Fibroblast of upper back skin (primary cell): Measurements from ENCODE around the gene NSRP1.
"Not testable (repeated sequence)": the region's sequence is repeated elsewhere in the genome, so short reads cannot be mapped to it uniquely, and the experiment has no call there.

Source experiments
- DNase-seq: peaks from one replicate; pipeline ENCODE4 v3.0.0-alpha.2; 2013

NSRP1 gene

DNA sequence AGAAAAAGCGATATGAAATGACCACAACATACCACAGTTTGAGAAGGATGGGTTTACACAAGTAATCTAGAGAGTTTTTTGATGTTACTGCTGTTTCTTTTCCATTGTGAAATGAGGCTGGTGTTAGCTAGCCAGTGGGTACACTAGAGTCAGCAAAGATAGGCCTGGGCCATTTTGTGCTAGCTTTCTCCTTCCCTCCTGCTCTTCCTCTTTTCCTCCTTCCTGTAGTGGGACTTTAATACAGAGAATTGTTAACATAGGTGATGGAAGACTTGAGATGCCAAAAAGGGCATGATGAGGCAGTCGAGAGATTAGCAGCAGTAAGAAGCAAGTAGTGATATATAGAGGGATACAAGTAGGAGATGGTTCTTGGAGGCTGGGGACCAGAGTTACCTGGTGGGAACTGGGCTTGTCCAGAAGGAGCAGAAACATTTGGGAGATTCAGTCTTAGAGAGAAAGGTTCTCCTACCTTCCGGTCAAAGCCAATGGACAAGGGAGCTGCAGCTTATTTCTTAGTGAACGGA is 7.7 kb downstream of the NSRP1 start:
- DNase-seq = no peak

DNA sequence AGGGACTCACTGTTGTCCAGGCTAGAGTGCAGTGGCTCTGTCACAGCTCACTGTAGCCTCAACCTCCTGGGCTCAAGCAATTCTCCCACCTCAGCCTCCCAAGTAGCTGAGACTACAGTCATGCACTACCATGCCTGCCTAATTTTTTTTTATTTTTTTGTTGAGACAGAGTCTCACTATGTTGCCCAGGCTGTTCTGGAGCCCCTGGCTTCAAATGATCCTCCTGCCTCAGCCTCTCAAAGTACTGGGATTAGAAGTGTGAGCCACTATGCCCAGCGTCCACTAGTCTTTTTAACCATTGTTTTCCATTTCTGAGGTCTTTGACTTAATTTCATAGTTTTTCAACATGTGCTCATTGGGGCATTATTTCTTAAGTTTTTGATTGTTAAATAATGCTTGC is 13.5 kb downstream of the NSRP1 start:
- no peak for DNase-seq

DNA sequence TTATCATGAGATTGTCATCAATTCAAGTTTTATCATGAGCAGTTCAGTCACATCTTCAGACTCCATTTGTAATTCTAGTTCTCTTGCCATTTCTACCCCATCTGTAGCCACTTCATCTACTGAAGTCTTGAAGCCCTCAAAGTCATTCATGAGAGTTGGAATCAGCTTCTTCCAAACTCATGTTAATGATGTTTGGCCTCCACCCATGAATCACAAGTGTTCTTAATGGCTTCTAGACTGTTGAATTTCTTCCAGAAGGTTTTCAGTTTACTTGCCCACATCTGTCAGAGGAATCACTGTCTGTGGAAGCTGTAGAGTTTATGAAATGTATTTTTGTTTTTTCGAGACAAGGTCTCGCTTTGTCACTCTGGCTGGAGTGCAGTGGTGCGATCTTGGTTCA is 16.0 kb downstream of the NSRP1 start:
- DNase-seq = no peak

DNA sequence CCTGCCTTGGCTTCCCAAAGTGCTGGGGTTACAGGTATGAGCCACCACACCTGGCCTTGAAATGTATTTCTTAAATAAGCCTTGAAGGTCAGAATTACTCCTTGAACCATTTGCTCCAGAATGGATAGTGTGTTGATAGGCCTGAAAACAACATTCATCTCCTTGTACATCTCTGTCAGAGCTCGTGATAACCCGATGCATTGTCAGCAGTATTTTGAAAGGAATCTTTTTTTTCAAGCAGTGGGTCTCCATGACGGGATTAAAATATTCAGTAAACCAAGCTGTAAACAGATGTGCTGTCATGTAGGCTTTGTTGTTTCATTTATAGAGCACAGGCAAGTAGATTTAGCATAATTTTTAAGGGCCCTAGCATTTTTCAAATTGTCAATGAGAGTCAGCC is 16.6 kb downstream of the NSRP1 start:
- no peak for DNase-seq

DNA sequence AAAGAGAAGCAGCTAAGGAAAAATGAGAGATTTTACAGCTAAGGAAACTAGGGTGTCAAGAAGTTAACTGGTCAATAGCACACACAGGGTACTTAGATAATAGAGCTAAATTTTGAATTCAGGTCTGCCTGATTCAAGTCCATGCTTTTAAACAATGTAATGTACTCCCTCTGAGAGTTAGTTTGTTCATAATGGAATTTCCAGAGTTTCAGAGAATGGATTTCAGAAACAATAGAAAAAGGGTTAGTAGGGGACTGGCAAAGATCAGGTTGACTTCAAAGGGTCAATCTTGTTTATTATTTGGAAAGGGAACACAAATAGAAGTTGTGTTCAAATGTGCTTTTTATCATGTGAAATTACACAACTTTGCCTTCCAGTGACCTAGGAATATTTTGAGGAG is 17.9 kb downstream of the NSRP1 start:
- no peak for DNase-seq

DNA sequence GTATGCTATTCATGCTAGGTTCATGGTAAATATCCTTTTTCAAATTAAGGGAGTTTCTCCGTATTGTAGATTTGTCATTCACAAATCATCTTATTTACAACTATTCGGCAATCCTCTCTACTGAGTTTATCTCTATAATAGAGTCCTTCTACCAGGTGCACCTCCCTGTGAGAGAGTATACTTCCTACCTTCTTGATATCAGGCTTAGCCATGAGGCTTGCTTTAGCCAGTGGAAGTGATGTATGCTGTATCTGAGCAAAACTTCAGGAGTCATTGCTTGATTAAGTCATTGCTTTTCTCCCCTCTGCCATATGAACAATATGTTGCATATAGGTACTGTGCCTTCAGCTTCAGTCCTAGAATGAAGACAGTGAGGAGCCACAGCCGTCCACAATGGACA is 20.5 kb downstream of the NSRP1 start:
- no peak for DNase-seq

DNA sequence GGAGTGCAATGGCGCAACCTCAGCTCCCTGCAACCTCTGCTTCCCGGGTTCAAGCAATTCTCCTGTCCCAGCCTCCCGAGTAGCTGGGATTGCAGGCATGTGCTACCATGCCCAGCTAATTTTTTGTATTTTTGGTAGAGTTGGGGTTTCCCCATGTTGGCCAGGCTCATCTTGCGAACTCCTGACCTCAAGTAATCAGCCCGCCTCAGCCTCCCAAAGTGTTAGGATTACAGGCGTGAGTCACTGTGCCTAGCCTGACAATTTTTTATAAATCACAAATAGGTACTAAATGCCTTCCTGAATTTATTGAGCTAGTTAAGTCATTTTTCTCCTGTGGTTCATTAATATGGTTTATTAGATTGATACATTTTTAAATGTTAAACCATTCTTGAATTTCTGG is 31.2 kb downstream of the NSRP1 start:
- DNase-seq = not testable (repeated sequence)

DNA sequence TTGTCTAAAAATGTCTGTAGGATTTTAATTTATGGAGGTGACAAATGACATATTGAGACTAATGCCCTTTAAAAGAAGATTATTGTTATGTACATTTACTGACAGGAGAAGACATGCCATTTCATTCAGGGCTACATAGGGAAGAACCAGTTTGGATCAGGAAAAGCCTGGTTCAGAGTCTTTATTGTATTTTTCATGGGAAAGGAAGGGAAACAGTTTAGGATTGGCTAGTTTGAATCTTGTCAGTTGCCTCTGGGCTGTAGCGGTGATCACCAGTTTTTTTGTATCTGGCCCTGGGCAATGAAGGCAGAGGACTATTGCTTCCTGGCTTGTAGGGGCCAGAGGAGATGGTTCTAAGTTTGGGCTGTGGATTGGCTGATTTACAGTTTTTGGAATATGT is 31.8 kb downstream of the NSRP1 start:
- DNase-seq = no peak

DNA sequence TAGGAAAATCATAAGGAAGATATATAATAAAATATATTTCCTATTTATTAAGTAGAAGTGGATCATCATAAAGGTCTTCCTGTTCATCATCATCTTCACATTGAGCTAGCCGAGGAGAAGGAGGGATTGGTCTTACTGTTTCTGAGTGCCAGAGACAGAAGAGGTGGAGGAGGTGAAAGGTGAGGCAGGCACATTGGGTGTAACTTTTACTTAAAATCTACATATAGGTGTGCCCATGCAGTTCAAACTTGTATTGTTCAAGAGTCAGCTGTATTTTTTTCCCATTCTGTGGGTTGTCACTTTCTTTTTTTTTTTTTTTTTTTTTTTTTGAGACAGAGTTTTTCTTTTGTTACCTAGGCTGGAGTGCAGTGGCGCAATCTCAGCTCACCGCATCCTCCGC is 34.9 kb downstream of the NSRP1 start:
- no peak for DNase-seq

DNA sequence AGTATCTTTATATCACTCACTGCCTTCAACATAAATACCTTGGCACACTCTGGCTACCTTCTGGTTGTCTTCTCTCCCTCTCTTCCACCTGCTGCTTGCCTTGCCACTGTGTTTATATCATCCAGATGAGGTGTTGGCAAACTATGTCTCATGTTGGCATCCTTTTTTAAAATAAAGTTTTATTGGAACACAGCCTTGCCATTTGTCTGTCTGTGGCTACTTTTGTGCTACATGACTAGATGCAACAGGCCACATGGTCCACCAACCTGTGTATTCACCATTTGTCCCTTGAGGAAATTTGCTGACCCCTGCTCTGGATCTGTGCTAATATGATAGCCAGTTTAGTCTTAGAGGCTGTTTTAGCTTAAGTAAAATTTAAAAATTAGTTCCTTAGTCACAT is 36.8 kb downstream of the NSRP1 start:
- no peak for DNase-seq

DNA sequence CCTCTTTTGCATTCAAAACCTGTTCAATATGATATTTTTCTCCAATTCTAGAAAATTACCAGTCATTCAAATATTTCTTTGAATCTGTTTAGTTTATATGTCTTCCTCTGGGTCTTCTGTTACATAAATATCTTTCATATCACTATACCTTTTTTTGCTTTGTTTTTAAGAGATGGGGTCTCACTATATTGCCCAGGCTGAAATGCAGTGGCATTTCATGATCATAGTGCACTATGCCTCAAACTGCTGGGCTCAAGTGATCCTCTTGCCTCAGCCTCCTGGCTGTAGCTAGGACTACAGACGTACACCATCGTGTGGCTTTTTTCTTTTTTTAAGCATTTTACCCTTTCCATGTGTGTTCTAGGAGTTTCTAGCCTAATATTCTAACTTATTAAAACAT is 38.8 kb downstream of the NSRP1 start:
- DNase-seq = no peak

DNA sequence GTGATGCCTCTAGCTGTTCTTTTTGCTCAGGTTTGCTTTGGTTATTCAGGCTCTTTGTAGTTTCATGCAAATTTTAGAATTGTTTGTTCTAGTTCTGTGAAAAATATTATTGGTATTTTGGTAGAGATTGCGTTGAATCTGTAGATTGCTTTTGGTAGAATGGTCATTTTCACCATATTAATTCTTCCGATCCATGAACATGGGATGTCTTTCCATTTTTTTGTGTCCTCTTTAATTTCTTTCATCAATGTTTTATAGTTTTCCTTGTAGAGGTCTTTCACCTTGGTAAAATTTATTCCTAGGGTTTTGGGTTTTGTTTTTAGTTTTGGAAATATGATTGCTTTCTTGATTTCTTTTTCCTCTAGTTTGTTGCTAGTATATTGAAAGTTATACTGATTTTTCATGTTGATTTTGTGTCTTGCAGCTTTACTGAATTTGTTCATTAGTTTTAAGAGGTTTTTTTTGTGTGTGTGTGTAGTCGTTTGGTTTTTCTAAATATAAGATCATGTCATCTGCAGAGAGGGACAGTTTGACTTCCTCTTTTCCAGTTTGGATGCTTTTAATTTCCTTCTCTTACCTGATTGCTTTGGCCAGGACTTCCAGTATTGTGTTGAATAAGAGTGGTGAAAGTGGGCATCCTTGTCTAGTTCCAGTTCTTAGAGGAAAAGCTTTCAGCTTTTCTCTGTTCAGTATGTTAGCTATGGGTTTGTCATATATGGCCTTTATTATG is 42.4 kb downstream of the NSRP1 start:
- no peak for DNase-seq

DNA sequence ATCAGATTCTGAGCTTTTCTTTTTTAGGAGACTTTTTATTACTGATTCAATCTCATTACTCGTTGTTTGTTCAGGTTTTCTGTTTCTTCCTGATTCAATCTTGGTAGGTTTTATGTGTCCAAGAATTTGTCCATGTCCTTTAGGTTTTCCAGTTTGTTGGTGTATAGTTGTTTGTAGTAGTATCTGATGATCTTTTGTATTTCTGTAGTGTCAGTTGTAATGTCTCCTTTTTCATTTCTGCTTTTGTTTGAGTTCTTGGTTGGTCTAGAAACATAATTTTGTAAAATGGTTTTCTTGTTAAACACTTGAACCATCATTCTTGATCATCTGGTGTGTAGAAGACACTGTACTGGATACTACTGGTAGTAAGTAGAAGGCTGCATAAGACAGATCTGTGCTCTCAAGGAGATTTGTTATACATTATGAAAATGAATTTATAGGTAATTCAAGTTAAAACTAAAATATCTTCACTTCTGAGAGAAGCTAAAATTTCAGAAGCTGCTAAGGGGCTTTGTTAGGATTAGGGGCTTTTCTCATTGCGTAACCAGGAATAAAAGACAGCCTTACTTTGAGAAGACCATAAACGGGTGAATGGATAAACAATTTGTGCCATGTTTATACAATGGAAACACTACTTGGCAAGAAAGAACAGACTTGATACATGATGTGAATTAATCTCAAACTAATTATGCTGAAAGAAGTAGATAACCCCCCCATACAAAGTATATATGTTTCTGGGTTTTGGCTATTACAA is 44.0 kb downstream of the NSRP1 start:
- DNase-seq = no peak

DNA sequence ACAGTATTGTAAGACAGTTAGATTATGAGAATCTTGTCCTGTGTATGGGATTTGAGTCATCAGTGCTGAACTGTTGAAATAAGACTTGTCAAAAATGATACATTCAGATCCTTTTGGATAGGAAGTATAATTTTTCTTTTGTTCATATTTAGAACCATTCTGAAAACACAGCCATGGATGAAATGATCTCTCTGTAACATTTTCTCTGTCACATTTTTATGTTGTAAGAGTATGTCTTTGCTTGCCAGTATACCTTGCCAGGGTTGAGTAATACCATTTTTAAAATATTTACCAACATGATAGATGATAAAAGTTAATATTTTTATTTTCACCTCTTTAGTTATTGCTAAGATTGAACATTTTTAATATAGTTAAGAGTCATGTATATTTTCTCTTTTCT is 45.0 kb downstream of the NSRP1 start:
- DNase-seq = no peak

DNA sequence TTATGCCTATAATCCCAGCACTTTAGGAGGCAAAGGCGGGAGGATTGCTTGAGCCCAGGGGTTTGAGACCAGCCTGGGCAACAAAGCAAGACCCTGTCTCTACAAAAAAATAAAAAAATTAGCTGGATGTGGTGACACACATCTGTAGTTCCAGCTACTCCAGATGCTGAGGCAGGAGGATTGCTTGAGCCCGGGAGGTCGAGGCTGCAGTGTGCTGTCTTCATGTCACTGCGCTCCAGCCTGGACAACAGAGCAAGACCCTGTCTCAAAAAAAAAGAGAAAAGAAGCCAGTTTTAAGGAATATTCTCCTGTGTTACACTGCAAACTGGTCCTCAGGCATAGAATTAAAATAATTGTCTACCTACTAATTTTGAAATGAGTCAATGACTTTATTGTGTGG is 47.9 kb downstream of the NSRP1 start:
- DNase-seq = no peak

DNA sequence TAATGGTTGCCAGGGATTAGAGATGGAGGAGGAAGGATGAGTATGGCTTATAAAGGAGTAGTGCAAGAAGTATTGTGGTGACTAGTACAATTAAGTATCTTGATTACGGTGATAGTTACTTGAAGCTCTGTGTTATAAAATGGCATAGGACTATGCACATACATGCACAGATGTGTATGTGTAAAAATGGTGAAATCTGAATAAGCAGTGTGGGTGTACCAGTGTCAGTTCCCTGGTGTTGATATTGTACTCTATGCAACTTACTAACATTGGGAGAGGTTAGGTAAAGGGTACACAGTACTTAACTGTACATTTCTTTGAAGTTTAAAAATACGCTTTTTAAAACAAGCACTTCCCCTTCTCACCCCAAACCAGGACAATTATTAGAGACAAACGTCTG is 48.5 kb downstream of the NSRP1 start:
- DNase-seq = no peak

DNA sequence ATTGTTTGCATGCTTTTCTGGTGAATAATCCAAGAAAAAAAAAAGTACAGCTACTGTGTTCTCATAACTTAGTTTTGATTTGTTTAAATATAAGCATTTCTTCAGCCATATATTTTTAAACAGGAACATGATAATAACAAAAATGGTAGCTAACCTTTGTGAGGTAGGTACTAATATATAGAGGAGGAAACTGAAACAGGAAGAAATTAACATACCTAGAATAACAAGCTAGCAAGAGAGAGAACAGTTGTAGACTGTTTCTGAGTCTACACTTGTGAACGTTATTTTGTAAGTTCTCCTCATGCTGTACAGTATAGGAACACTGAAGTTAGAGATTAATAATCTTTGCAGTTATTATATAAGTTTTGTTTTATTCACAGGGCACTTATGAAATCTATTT is 49.3 kb downstream of the NSRP1 start:
- DNase-seq = no peak

DNA sequence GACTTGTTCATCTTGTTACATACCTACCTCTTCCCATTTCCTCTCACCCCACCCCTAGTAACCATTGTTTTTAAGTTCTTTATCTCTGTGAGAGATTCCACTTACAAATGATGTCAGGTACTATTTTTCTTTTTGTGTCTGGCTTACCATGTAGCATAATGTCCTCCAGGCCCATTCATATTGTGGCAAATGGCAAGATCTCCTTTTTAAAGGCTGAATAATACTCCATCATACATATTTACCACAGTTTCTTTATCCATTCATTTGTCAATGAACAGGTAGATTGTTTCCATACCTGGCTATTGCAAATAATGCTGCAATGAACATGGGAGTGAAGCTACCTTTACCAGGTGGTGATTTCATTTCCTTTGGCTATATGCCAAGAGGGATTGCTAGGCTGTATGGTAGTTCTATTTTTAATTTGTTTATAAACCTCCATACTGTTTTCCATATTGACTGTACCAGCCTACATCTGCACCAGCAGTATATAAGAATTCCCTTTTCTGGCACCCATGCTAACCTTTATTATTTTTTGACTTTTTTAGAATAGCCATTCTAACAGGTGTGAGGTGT is 53.9 kb downstream of the NSRP1 start:
- DNase-seq = no peak

DNA sequence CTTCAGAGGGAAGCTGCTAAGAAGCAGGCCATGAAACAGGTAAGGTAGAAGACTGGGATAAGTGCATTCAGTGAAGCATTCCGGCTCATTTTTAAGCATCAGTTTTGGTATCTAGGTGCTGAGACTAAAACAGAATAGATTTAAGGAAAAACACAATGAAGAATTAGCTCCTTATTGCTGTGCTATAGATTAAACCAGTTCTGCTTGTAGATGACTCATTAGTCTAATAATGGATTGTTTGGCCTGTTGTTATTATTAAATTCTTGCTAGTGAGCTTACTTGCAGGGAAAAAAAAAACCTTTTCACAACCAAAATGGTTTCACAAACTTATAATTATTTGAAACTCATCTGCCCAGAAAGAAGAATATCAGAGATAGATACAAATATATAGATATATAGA is 55.9 kb downstream of the NSRP1 start:
- no peak for DNase-seq

DNA sequence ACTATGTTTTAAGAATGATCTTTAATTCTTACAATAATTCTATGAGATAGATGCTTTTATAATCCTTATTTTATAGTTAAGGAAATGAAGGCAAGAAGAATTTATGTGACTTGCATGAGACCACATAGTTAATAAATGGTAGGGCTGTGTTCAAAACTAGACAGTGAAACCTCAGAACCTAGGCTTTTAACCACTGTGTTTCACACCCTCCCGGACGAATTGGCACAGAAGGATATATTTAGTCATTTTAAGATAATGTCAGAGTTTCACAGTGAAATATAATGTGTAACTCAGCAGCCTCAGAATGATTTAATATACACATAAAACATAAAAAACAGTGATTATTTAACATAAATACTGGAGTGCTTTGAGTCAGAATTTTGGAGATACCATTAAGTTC is 57.0 kb downstream of the NSRP1 start:
- DNase-seq = no peak

DNA sequence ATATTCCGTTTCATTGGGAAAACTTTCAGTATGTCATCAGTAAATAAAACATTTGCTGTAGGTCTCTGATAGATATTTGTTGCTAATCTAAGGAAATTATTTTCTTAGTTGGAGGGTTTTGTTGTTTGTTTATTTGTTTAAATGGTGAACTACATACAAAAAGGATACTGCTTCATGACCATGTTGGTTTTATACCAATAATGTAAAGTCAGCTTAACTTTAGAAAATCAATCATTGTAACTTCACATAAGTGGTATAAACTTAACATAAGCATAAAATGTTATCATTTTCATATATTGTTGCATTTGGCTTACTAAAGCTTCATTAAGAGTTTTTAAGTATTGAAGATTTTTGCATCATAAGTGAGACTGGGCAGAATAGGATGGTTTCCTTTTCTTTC is 57.9 kb downstream of the NSRP1 start:
- no peak for DNase-seq

DNA sequence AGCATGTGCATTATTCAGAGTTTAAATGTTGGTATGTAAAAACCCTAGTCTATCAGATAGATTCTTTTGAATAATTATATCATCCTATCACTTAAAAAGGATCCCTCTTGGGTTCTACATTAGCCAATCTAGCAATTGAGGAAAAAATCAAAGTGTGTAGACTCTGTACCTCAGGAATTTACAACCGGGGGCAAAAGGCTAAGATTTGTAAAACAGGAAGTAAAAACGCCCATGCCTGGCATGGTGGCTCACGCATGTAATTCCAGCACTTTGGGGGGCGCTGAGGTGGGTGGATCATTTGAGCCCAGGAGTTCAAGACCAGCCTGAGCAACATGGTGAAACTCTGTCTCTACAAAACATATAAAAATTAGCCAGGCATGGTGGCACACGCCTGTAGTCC is 60.2 kb downstream of the NSRP1 start:
- DNase-seq = no peak

DNA sequence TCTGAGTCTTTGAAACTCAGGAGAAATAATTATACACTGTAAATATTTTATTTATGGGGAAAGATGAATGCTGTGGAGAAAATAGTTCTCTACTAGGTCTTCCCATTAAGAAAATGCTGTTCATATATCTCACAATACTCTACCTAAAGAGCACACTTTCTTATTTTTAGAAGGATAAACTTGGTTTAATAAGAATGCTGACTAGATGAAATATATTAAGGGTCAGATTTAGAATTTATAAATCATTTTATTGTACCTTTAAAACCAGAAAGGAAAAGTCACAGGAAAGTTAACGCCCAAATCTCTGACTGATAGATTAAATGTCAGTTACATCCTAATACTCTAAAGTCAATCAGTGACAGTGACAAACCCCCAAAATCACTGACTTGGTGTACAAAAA is 70.1 kb downstream of the NSRP1 start:
- DNase-seq = no peak

DNA sequence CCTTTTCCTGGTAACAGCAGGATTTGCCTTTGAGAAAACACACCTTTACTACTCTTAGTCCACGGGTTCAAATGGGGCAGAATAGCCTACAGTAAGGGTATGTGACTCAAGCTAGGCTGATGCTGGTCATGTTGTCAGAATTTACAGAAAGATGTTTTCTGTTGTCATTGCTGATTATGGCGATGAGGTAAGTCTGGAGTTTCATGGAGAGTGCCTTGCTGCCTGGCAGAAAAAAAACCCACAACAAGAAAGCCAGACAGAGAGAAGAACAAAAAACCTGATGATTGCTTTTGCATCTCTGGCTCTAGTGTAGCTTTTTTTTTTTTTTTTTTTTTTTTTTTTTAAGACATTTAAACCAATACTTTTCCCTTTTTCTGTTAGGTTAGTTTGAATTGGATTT is 71.0 kb downstream of the NSRP1 start:
- DNase-seq = no peak
